Measurements from ENCODE around the gene TNNI3. TPM values are rescaled to one million over a fixed set of nuclear protein-coding genes. Genes with fewer than 3 reads are reported as not detected.

The TNNI3 gene
- total and polyA plus RNA-seq, 2 of the 4 experiments (the other 2 are of a cell fraction), result not detected

- H3K4me2 ChIP-seq (ENCODE audit: low read depth, low read length), result no peak overlapping the region
- no peak for DNase-seq
- H3K4me3 ChIP-seq (ENCODE audit: insufficient read depth, low read depth, low read length), result no peak overlapping the region
- H3K18ac ChIP-seq (ENCODE audit: low read depth, low read length), result no peak overlapping the region
- H2BK15ac ChIP-seq (ENCODE audit: low read depth, low read length), result no peak overlapping the region
- CTCF ChIA-PET, result interaction anchor here (0.6 to 0.7 kb wide), 2 partner anchors 9 to 79 kb away, joined by 3 read pairs; no protein-coding TSS in a partner anchor
- POLR2A ChIA-PET (ENCODE audit: unreplicated experiment), result interaction anchor here (0.6 kb wide), 1 partner anchor 249 kb away, joined by 4 read pairs; no protein-coding TSS in a partner anchor
- H3K27me3 ChIP-seq (ENCODE audit: control insufficient read depth, insufficient read depth, low read length), result peaks cover 42% of the 10 kb centered on the region
- no peak overlapping the region for H4K5ac ChIP-seq (ENCODE audit: low read depth, low read length)
- H3K36me3 ChIP-seq (ENCODE audit: control insufficient read depth, insufficient read depth, low read length), result no peaks in the 10 kb centered on the region
- dilution Hi-C loops (cut with HindIII; ENCODE audit: low sequenced_read_pairs, unreplicated experiment), result no loop called here
- no peak for TF ChIP-seq POLR2A (IDR thresholded peaks at IDR 0.05; ENCODE audit: low read depth, low read length)
- TF ChIP-seq MXI1 (IDR thresholded peaks at IDR 0.05; ENCODE audit: borderline replicate concordance, low read depth, low read length), result no peak
- TF ChIP-seq, protein P1, sequence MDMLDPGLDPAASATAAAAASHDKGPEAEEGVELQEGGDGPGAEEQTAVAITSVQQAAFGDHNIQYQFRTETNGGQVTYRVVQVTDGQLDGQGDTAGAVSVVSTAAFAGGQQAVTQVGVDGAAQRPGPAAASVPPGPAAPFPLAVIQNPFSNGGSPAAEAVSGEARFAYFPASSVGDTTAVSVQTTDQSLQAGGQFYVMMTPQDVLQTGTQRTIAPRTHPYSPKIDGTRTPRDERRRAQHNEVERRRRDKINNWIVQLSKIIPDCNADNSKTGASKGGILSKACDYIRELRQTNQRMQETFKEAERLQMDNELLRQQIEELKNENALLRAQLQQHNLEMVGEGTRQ (IDR thresholded peaks at IDR 0.05; ENCODE audit: low read depth, low read length), result no peak
- no peak for TF ChIP-seq ELK1 (IDR thresholded peaks at IDR 0.05; ENCODE audit: borderline replicate concordance, low read depth, low read length)
- no peak for TF ChIP-seq NFE2L2 (IDR thresholded peaks at IDR 0.05; ENCODE audit: low read depth, low read length)
- no peak for TF ChIP-seq BHLHE40 (IDR thresholded peaks at IDR 0.05; ENCODE audit: low read depth, low read length)
- H3K14ac ChIP-seq (replicated peaks; ENCODE audit: low read depth, low read length), result no peak overlapping the region
- no peaks in the 10 kb centered on the region for H4K20me1 ChIP-seq (ENCODE audit: insufficient read depth, low read length)
- peak overlapping the region; percentile 59 for H2AFZ ChIP-seq (replicated peaks; ENCODE audit: low read length, poor library complexity)
- H3K79me1 ChIP-seq (ENCODE audit: low read depth in 1 of 2, low read length in 2 of 2), result no peaks in the 10 kb centered on the region
- no peak overlapping the region for H3K23ac ChIP-seq (ENCODE audit: low read depth, low read length)
- H3K27ac ChIP-seq (ENCODE audit: insufficient read depth, low read length), result no peak overlapping the region
- H3K9me1 ChIP-seq (ENCODE audit: insufficient read depth, low read length), result no peaks in the 10 kb centered on the region
- no peak overlapping the region for H3K9ac ChIP-seq (ENCODE audit: low read depth, low read length)
- no peak overlapping the region for H4K8ac ChIP-seq (ENCODE audit: low read depth in 2 of 2, low read length in 2 of 2)
- H3K56ac ChIP-seq (ENCODE audit: extremely low read depth, insufficient read depth, low read length), result no peak overlapping the region
- no peak overlapping the region for H2AK5ac ChIP-seq (ENCODE audit: low read depth, low read length)
- 58% methylated on average over 13 of the region's 18 CpGs; no CpG with 5 or more reads in 1 of the 2 experiments for WGBS, 2 experiments (ENCODE audit: extremely low coverage in 2 of 2, insufficient read length in 1 of 2)
- H2BK20ac ChIP-seq (ENCODE audit: low read depth, low read length), result no peak overlapping the region
- intact Hi-C loops (cut with micrococcal nuclease), result no loop called here
- no peak overlapping the region for H2BK5ac ChIP-seq (ENCODE audit: low read depth, low read length, poor library complexity, severe bottlenecking)
- H3K4me1 ChIP-seq (ENCODE audit: control insufficient read depth, insufficient read depth, low read length), result peaks cover 2% of the 10 kb centered on the region; the same call in 1 of the 2 replicates
- no peak overlapping the region for H2AK9ac ChIP-seq (replicated peaks; ENCODE audit: low read depth, low read length, poor library complexity)
- H3K4ac ChIP-seq (ENCODE audit: low read depth, low read length), result no peak overlapping the region
- H3K9me3 ChIP-seq (ENCODE audit: control insufficient read depth, insufficient read depth, low read length), result no peaks in the 10 kb centered on the region
- H2BK120ac ChIP-seq (ENCODE audit: low read depth, low read length), result no peak overlapping the region
- no peak; the same call in none of the 2 replicates for ATAC-seq (ENCODE audit: low read depth)
- H4K91ac ChIP-seq (ENCODE audit: insufficient read depth, low read depth, low read length), result no peak overlapping the region
- no TSS peak for BruUV-seq (replicated peaks)
- in situ Hi-C loops (cut with MboI; ENCODE audit: low sequenced_read_pairs), result no loop called here
Measured at GRCh38 chr19:55158848-55159749, 1.6 kb upstream of the TNNI3 start.
